ENCODE measurements around the gene PPP6R1.

GRCh38 chr19:55304279-55304978 lies 45.6 kb upstream of the PPP6R1 start:
- no peak for TF ChIP-seq CTCF (IDR thresholded peaks at IDR 0.05; ENCODE audit: poor library complexity)
- TF ChIP-seq EZH2phosphoT487 (IDR thresholded peaks at IDR 0.05; ENCODE audit: low read depth, severe bottlenecking, unreplicated experiment) = no peak

All from hepatocyte (in vitro differentiated cells).